ENCODE results near the gene FOXC2. TPM values are rescaled to one million over a fixed set of nuclear protein-coding genes. Genes with fewer than 3 reads are reported as not detected.
A peak's percentile ranks its signal among the peaks of the same experiment; 100 is the strongest.

Gene FOXC2
- polyA plus RNA-seq, 1 of the 3 experiments (the other 2 are of a cell fraction) = 1.3 TPM

DNA sequence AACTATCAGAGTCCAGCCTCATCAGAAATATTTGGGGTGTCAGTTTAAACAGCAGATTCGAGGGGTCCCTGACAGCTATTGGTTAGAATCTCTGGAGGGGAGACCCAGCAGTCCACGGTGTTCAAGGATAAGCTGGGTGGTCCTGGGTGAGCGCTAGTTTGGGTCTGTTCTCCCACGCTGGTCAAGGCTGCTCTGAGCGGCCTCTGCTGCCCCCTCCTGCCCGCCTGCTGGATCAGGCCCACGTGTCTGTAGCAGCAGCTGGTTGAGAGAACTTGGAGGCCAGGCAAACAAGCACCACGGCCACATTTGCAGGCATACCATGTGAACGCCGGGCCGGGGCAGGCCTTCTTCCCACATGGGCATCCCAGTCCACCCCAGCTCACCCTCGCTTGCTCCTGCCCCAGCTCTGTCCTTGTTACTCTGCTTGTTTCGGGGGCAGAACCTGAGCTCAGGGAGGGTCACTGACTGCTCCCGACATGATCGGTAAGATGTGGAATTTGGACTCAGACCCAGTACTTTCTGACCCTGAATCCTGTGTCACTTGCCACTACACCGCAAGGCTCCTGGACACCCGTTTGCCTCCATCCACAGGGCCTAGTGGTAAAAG lies 48.9 kb upstream of the FOXC2 start:
- Histone ChIP-seq H3K9me2 (no peaks in the 10 kb centered on the region), H3F3A (replicated peaks; ENCODE audit: insufficient read depth) (no peaks in the 10 kb centered on the region), H3K9me3 (no peaks in the 10 kb centered on the region), H3K4me1 (ENCODE audit: control insufficient read depth in 1 of 2, insufficient read depth in 2 of 2, low read depth in 1 of 2, low read length in 1 of 2) (no peaks in the 10 kb centered on the region), H2AFZ (ENCODE audit: low read depth) (no peak overlapping the region), H3K79me2 (ENCODE audit: insufficient read depth) (no peaks in the 10 kb centered on the region), H4K20me1 (ENCODE audit: insufficient read depth) (0 out of 2 replicates have a peak, but pooled peaks cover 3% of the 10 kb centered on the region), H3K4me3 (ENCODE audit: low read depth in 2 of 2, low read length in 1 of 2) (no peak overlapping the region), H3K27me3 (ENCODE audit: insufficient read depth) (peaks cover 80% of the 10 kb centered on the region), H3K4me2 (no peak overlapping the region), H3K36me3 (replicated peaks in 1 of 2; ENCODE audit: control insufficient read depth in 1 of 2, insufficient read depth in 2 of 2, low read length in 1 of 2) (no peaks in the 10 kb centered on the region), H3K27ac (ENCODE audit: low read depth in 2 of 2, low read length in 1 of 2) (no peak overlapping the region), H3K9ac (no peak overlapping the region)
- 3% methylated on average over 6 of the region's 17 CpGs for WGBS (ENCODE audit: low lambda C conversion rate)
- POLR2A ChIA-PET = no interaction called here
- CTCF ChIA-PET = interaction anchor here (0.6 to 10.0 kb wide), 59 partner anchors 9 to 702 kb away, joined by 3 to 178 read pairs (median 3); no protein-coding TSS in a partner anchor
- DNase-seq = peak; percentile 81
- TF ChIP-seq TAF1 (IDR thresholded peaks at IDR 0.05; ENCODE audit: borderline replicate concordance, low read depth, low read length) (no peak), FOXM1 (IDR thresholded peaks at IDR 0.05; ENCODE audit: low read depth) (no peak), MXI1 (IDR thresholded peaks at IDR 0.05; ENCODE audit: low read depth, low read length) (0 out of 2 replicates have a peak, but pooled peaks have one; percentile 35), MEF2A (IDR thresholded peaks at IDR 0.05; ENCODE audit: borderline replicate concordance, low read depth) (no peak), YY1 (IDR thresholded peaks at IDR 0.05; ENCODE audit: low read depth) (no peak), TEAD4 (IDR thresholded peaks at IDR 0.05; ENCODE audit: borderline replicate concordance, insufficient read depth) (no peak), RAD21 (IDR thresholded peaks at IDR 0.05; ENCODE audit: low read length) (peak; percentile 88), CHD2 (IDR thresholded peaks at IDR 0.05; ENCODE audit: low read length, partially characterized antibody) (no peak), GABPA (IDR thresholded peaks at IDR 0.05; ENCODE audit: low read depth) (no peak), RXRA (IDR thresholded peaks at IDR 0.05; ENCODE audit: borderline replicate concordance, low read depth) (no peak), FOSL2 (IDR thresholded peaks at IDR 0.05; ENCODE audit: borderline replicate concordance, low read depth) (no peak), POLR2AphosphoS5 (IDR thresholded peaks at IDR 0.05; ENCODE audit: low read depth, low read length) (no peak), RCOR1 (IDR thresholded peaks at IDR 0.05; ENCODE audit: low read length) (no peak), RFX5 (IDR thresholded peaks at IDR 0.05; ENCODE audit: low read length) (no peak), SMC3 (IDR thresholded peaks at IDR 0.05; ENCODE audit: low read depth, low read length) (peak; percentile 77), TCF12 (IDR thresholded peaks at IDR 0.05) (no peak), ELF1 (IDR thresholded peaks at IDR 0.05) (no peak), SIN3A (IDR thresholded peaks at IDR 0.05; ENCODE audit: borderline replicate concordance, low read depth, low read length) (no peak), JUND (IDR thresholded peaks at IDR 0.05) (no peak)
- TF ChIP-seq, protein P1, sequence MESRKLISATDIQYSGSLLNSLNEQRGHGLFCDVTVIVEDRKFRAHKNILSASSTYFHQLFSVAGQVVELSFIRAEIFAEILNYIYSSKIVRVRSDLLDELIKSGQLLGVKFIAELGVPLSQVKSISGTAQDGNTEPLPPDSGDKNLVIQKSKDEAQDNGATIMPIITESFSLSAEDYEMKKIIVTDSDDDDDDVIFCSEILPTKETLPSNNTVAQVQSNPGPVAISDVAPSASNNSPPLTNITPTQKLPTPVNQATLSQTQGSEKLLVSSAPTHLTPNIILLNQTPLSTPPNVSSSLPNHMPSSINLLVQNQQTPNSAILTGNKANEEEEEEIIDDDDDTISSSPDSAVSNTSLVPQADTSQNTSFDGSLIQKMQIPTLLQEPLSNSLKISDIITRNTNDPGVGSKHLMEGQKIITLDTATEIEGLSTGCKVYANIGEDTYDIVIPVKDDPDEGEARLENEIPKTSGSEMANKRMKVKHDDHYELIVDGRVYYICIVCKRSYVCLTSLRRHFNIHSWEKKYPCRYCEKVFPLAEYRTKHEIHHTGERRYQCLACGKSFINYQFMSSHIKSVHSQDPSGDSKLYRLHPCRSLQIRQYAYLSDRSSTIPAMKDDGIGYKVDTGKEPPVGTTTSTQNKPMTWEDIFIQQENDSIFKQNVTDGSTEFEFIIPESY (IDR thresholded peaks at IDR 0.05; ENCODE audit: borderline replicate concordance, low read depth) = no peak
- TF ChIP-seq, protein P2, sequence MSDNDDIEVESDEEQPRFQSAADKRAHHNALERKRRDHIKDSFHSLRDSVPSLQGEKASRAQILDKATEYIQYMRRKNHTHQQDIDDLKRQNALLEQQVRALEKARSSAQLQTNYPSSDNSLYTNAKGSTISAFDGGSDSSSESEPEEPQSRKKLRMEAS (IDR thresholded peaks at IDR 0.05; ENCODE audit: low read depth) = peak; percentile 87
- TF ChIP-seq, protein P3, sequence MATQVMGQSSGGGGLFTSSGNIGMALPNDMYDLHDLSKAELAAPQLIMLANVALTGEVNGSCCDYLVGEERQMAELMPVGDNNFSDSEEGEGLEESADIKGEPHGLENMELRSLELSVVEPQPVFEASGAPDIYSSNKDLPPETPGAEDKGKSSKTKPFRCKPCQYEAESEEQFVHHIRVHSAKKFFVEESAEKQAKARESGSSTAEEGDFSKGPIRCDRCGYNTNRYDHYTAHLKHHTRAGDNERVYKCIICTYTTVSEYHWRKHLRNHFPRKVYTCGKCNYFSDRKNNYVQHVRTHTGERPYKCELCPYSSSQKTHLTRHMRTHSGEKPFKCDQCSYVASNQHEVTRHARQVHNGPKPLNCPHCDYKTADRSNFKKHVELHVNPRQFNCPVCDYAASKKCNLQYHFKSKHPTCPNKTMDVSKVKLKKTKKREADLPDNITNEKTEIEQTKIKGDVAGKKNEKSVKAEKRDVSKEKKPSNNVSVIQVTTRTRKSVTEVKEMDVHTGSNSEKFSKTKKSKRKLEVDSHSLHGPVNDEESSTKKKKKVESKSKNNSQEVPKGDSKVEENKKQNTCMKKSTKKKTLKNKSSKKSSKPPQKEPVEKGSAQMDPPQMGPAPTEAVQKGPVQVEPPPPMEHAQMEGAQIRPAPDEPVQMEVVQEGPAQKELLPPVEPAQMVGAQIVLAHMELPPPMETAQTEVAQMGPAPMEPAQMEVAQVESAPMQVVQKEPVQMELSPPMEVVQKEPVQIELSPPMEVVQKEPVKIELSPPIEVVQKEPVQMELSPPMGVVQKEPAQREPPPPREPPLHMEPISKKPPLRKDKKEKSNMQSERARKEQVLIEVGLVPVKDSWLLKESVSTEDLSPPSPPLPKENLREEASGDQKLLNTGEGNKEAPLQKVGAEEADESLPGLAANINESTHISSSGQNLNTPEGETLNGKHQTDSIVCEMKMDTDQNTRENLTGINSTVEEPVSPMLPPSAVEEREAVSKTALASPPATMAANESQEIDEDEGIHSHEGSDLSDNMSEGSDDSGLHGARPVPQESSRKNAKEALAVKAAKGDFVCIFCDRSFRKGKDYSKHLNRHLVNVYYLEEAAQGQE (IDR thresholded peaks at IDR 0.05; ENCODE audit: low read depth, low read length) = no peak
- TF ChIP-seq, protein P4, sequence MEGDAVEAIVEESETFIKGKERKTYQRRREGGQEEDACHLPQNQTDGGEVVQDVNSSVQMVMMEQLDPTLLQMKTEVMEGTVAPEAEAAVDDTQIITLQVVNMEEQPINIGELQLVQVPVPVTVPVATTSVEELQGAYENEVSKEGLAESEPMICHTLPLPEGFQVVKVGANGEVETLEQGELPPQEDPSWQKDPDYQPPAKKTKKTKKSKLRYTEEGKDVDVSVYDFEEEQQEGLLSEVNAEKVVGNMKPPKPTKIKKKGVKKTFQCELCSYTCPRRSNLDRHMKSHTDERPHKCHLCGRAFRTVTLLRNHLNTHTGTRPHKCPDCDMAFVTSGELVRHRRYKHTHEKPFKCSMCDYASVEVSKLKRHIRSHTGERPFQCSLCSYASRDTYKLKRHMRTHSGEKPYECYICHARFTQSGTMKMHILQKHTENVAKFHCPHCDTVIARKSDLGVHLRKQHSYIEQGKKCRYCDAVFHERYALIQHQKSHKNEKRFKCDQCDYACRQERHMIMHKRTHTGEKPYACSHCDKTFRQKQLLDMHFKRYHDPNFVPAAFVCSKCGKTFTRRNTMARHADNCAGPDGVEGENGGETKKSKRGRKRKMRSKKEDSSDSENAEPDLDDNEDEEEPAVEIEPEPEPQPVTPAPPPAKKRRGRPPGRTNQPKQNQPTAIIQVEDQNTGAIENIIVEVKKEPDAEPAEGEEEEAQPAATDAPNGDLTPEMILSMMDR (IDR thresholded peaks at IDR 0.05) = peak; percentile 91
- TF ChIP-seq, protein P5, sequence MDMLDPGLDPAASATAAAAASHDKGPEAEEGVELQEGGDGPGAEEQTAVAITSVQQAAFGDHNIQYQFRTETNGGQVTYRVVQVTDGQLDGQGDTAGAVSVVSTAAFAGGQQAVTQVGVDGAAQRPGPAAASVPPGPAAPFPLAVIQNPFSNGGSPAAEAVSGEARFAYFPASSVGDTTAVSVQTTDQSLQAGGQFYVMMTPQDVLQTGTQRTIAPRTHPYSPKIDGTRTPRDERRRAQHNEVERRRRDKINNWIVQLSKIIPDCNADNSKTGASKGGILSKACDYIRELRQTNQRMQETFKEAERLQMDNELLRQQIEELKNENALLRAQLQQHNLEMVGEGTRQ (IDR thresholded peaks at IDR 0.05; ENCODE audit: borderline replicate concordance, low read depth, low read length) = no peak
- TF ChIP-seq, protein P6, sequence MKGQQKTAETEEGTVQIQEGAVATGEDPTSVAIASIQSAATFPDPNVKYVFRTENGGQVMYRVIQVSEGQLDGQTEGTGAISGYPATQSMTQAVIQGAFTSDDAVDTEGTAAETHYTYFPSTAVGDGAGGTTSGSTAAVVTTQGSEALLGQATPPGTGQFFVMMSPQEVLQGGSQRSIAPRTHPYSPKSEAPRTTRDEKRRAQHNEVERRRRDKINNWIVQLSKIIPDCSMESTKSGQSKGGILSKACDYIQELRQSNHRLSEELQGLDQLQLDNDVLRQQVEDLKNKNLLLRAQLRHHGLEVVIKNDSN (IDR thresholded peaks at IDR 0.05; ENCODE audit: borderline replicate concordance, low read depth) = peak; percentile 61; the same call in 1 of the 2 replicates

All from SK-N-SH (cell line).